ENCODE measurements around the gene EPHB2. TPM values are rescaled to one million over a fixed set of nuclear protein-coding genes. Genes with fewer than 3 reads are reported as not detected.

The EPHB2 gene
- total and polyA plus RNA-seq, 2 donors (not counting 1 experiment from before 2014, with no cell fraction given), result 0.07 to 0.39 TPM

DNA sequence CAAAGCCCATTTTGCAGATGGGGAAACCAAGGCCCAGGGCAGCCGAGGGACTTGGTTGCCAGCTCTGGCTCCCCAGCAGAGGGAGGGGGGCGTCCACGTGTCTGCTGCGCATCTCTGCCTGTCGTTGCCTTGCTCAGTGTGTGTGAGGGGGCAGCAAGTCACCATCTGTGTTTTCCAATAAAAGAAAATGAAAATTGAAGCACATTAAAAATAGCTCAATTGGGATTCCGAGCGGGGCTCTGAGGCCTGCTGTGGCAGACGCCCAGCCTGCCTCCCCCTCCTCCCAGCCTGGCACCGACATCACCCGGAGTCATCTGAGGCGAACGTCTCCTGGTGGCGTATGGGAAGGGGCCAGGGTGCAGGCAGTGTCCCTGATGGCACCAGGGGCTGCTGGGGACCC, 51.2 kb downstream of the EPHB2 start:
- Histone ChIP-seq H3K36me3 (replicated peaks in 1 of 2; ENCODE audit: control extremely low read depth in 1 of 2, control insufficient read depth in 1 of 2, extremely low read depth in 1 of 2, insufficient read depth in 2 of 2, low read length in 1 of 2) (no peaks in the 10 kb centered on the region), H2AFZ (ENCODE audit: insufficient read depth, low read depth, low read length, poor library complexity, severe bottlenecking) (no peak overlapping the region), H3K4me1 (ENCODE audit: control insufficient read depth in 2 of 2, insufficient read depth in 2 of 2, low read length in 2 of 2) (no peaks in the 10 kb centered on the region), H3K27me3 (replicated peaks in 1 of 4; ENCODE audit: control extremely low read depth in 1 of 4, control insufficient read depth in 3 of 4, insufficient read depth in 4 of 4, low read length in 3 of 4) (no peaks in the 10 kb centered on the region), H3K4me3 (ENCODE audit: control extremely low read depth in 1 of 5, extremely low read depth in 1 of 5, insufficient read depth in 1 of 5, low read depth in 2 of 5, low read length in 4 of 5) (no peak overlapping the region), H3K27ac (ENCODE audit: low read length in 2 of 2) (no peak overlapping the region), H3K4me2 (replicated peaks; ENCODE audit: low read depth, low read length, poor library complexity, severe bottlenecking) (no peak overlapping the region), H3K79me2 (ENCODE audit: control insufficient read depth, insufficient read depth, low read length) (no peaks in the 10 kb centered on the region), H3K9ac (ENCODE audit: low read length) (no peak overlapping the region), H3K9me3 (ENCODE audit: control extremely low read depth in 1 of 3, control insufficient read depth in 2 of 3, insufficient read depth in 1 of 3, low read length in 2 of 3) (no peaks in the 10 kb centered on the region), H4K20me1 (ENCODE audit: control insufficient read depth, insufficient read depth, low read length, poor library complexity, severe bottlenecking) (no peaks in the 10 kb centered on the region)
- no peak for DNase-seq
- Mint-ChIP-seq H3K4me1 (no peaks in the 10 kb centered on the region), H3K9me3 (ENCODE audit: insufficient read depth) (no peaks in the 10 kb centered on the region), H3K27ac (no peak overlapping the region), H3K4me3 (no peak overlapping the region), H3K27me3 (no peaks in the 10 kb centered on the region)
- ATAC-seq (ENCODE audit: low read depth), result no peak
- ChIA-PET CTCF (interaction anchor here (0.6 kb wide), 1 partner anchor 903 kb away, joined by 3 read pairs; no protein-coding TSS in a partner anchor), POLR2A (no interaction called here)
- intact Hi-C loops (cut with micrococcal nuclease), result no loop called here
- WGBS (ENCODE audit: insufficient coverage), result 86% methylated on average over 7 of the region's 13 CpGs
- TF ChIP-seq, protein P1, sequence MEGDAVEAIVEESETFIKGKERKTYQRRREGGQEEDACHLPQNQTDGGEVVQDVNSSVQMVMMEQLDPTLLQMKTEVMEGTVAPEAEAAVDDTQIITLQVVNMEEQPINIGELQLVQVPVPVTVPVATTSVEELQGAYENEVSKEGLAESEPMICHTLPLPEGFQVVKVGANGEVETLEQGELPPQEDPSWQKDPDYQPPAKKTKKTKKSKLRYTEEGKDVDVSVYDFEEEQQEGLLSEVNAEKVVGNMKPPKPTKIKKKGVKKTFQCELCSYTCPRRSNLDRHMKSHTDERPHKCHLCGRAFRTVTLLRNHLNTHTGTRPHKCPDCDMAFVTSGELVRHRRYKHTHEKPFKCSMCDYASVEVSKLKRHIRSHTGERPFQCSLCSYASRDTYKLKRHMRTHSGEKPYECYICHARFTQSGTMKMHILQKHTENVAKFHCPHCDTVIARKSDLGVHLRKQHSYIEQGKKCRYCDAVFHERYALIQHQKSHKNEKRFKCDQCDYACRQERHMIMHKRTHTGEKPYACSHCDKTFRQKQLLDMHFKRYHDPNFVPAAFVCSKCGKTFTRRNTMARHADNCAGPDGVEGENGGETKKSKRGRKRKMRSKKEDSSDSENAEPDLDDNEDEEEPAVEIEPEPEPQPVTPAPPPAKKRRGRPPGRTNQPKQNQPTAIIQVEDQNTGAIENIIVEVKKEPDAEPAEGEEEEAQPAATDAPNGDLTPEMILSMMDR (IDR thresholded peaks at IDR 0.05), result no peak

DNA sequence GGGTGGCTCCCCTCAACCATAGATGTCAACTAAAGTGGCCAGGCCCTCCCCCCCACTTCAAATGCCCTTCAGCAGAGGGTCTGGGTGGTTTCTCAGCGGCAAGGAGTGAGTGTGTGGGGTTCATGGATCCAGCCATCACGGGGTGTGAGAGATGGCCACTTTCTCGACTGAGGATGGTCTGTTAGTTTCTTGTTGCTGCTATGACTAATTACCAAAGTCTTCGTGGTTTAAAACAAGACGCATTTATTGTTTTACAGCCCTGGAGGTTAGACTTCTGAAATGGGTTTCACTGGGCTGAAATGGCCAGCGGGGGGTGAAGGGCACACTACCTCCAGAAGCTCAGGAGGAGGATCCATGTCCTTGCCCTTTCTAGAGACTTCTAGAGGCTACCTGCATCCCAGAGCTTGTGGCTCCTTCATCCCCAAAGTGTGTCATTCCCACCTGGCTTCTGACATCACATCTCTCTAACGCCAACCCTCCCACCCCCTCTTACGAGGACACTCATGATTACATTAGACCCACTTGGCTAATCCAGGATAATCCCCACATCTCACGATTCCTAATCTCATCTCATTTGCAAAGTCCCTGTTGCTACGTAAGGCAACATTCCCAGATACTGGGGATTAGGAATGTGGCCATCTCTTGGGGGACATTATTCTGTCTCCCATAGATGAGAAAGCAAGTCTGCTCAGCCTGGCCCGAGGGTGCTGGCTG, 53.0 kb downstream of the EPHB2 start:
- Mint-ChIP-seq H3K9me3 (ENCODE audit: insufficient read depth) (no peaks in the 10 kb centered on the region), H3K4me3 (no peak overlapping the region), H3K27ac (no peak overlapping the region), H3K4me1 (no peaks in the 10 kb centered on the region), H3K27me3 (peaks cover 1% of the 10 kb centered on the region)
- H3K27ac ChIP-seq (ENCODE audit: low read length in 2 of 2), result no peak overlapping the region
- H3K9me3 ChIP-seq (ENCODE audit: control extremely low read depth in 1 of 3, control insufficient read depth in 2 of 3, insufficient read depth in 1 of 3, low read length in 2 of 3), result no peaks in the 10 kb centered on the region
- no peak overlapping the region for H3K4me3 ChIP-seq (ENCODE audit: control extremely low read depth in 1 of 5, extremely low read depth in 1 of 5, insufficient read depth in 1 of 5, low read depth in 2 of 5, low read length in 4 of 5)
- CTCF ChIA-PET, result no interaction called here
- 66% methylated on average over 8 of the region's 11 CpGs for WGBS (ENCODE audit: insufficient coverage)
- no peaks in the 10 kb centered on the region for H3K27me3 ChIP-seq (replicated peaks in 1 of 4; ENCODE audit: control extremely low read depth in 1 of 4, control insufficient read depth in 3 of 4, insufficient read depth in 4 of 4, low read length in 3 of 4)
- no peaks in the 10 kb centered on the region for H3K4me1 ChIP-seq (ENCODE audit: control insufficient read depth in 2 of 2, insufficient read depth in 2 of 2, low read length in 2 of 2)
- no peak overlapping the region for H2AFZ ChIP-seq (ENCODE audit: insufficient read depth, low read depth, low read length, poor library complexity, severe bottlenecking)
- no peak overlapping the region for H3K9ac ChIP-seq (ENCODE audit: low read length)
- intact Hi-C loops (cut with micrococcal nuclease), result no loop called here
- H3K79me2 ChIP-seq (ENCODE audit: control insufficient read depth, insufficient read depth, low read length), result no peaks in the 10 kb centered on the region
- H3K36me3 ChIP-seq (replicated peaks in 1 of 2; ENCODE audit: control extremely low read depth in 1 of 2, control insufficient read depth in 1 of 2, extremely low read depth in 1 of 2, insufficient read depth in 2 of 2, low read length in 1 of 2), result no peaks in the 10 kb centered on the region
- TF ChIP-seq, protein P1 (IDR thresholded peaks at IDR 0.05), result no peak
- no peak for TF ChIP-seq EZH2 (IDR thresholded peaks at IDR 0.05; ENCODE audit: borderline replicate concordance, insufficient read depth, low read depth, low read length, poor library complexity, severe bottlenecking)
- ATAC-seq (ENCODE audit: low read depth) (no peak), DNase-seq (no peak)
- H4K20me1 ChIP-seq (ENCODE audit: control insufficient read depth, insufficient read depth, low read length, poor library complexity, severe bottlenecking), result no peaks in the 10 kb centered on the region
- H3K4me2 ChIP-seq (replicated peaks; ENCODE audit: low read depth, low read length, poor library complexity, severe bottlenecking), result no peak overlapping the region
- POLR2A ChIA-PET, result no interaction called here

All from B cell (primary cell).